HCT116 (cell line): ENCODE results near the gene BIN2.

Experiments
- CTCF ChIP-seq, 3 experiments: fragments of 200-600 bp in 1 of 3; sonication (generic) in 1 of 3; IDR thresholded peaks in 2 of 3; conservative IDR thresholded peaks in 1 of 3; 2 replicates each; pipeline ENCODE4 v1.5.1; 2012 to 2017; ENCODE audit warnings: low read depth in 2 of 3, low read length in 2 of 3, antibody characterized with exemption in 1 of 3, borderline replicate concordance in 1 of 3, control low read depth in 1 of 3, mild to moderate bottlenecking in 1 of 3, mixed read lengths in 1 of 3, mixed run types in 1 of 3, moderate library complexity in 1 of 3; ENCODE audit not compliant: insufficient read depth in 1 of 3
- ELF1 ChIP-seq: IDR thresholded peaks from 2 replicates; pipeline ENCODE4 v1.6.1; 2012; ENCODE audit warnings: low read depth, borderline replicate concordance
- EZH2 ChIP-seq: fragments of 200-600 bp; sonication (generic); IDR thresholded peaks from 2 replicates; pipeline ENCODE4 v1.6.1; 2017; ENCODE audit warnings: antibody characterized with exemption, mixed run types
- POLR2A ChIP-seq: IDR thresholded peaks from 2 replicates; pipeline ENCODE4 v1.7.0; 2011; ENCODE audit warnings: borderline replicate concordance; ENCODE audit not compliant: insufficient read depth, insufficient read length; ENCODE audit errors: extremely low read depth
- POLR2AphosphoS5 ChIP-seq: IDR thresholded peaks from 2 replicates; pipeline ENCODE4 v1.6.1; 2011; ENCODE audit warnings: mild to moderate bottlenecking, low read depth, low read length, moderate library complexity
- REST ChIP-seq: IDR thresholded peaks from 2 replicates; pipeline ENCODE4 v1.6.1; 2012; ENCODE audit warnings: low read depth
- SIN3A ChIP-seq: IDR thresholded peaks from 2 replicates; pipeline ENCODE4 v1.6.1; 2012; ENCODE audit warnings: low read depth
- SP1 ChIP-seq: IDR thresholded peaks from 2 replicates; pipeline ENCODE4 v1.6.1; 2012; ENCODE audit warnings: low read depth
- YY1 ChIP-seq: IDR thresholded peaks from 2 replicates; pipeline ENCODE4 v1.6.1; 2011; ENCODE audit warnings: low read length, low read depth, moderate library complexity, mild to moderate bottlenecking; ENCODE audit not compliant: insufficient replicate concordance; ENCODE audit errors: extremely low read depth
- ZNF274 ChIP-seq: fragments of 200-500 bp; sonication (Bioruptor generic); IDR thresholded peaks from 2 replicates; pipeline ENCODE4 v1.6.1; 2014; ENCODE audit warnings: mild to moderate bottlenecking, low read depth, low read length, inconsistent platforms

GRCh38 chr12:51349026-51349425 is 25.1 kb upstream of the BIN2 start:
- TF ChIP-seq POLR2A (no peak), SP1 (no peak), POLR2AphosphoS5 (no peak), CTCF (IDR thresholded peaks at IDR 0.05 in 2 of 3, conservative IDR thresholded peaks at IDR 0.05 in 1 of 3; ENCODE audit: borderline replicate concordance in 1 of 3, insufficient read depth in 1 of 3, low read depth in 2 of 3, low read length in 2 of 3) (no peak), ELF1 (no peak), EZH2 (no peak), YY1 (no peak), ZNF274 (no peak), REST (no peak), SIN3A (no peak)
